T follicular helper cell (primary cell): ENCODE data around the gene MED28.
"Not testable (repeated sequence)": the region's sequence is repeated elsewhere in the genome, so short reads cannot be mapped to it uniquely, and the experiment has no call there.

ENCODE experiments used
- DNase-seq: peaks from one replicate; pipeline ENCODE4 v3.0.0-alpha.2; 2020; ENCODE audit warnings: low read depth
- total RNA-seq, 2 experiments: gene quantifications; one replicate each; lab custom pipeline; 2026; lab: John Stamatoyannopoulos, UW

MED28 gene
- total RNA-seq, result 97.6 to 120 reads per million in 2 experiments

- DNase-seq, result peak; percentile 93
Observed at GRCh38 chr4:17614416-17615299, at the start of gene MED28. MED28 (plus strand) TSS chr4:17614641; CDS start chr4:17614655, 14 bp downstream.

GRCh38 chr4:17565846-17566245 lies 48.6 kb upstream of the MED28 start:
- no peak for DNase-seq

GRCh38 chr4:17567271-17567670 lies 47.2 kb upstream of the MED28 start:
- DNase-seq, result no peak

- no peak for DNase-seq
Observed at GRCh38 chr4:17574206-17574605, 40.2 kb upstream of the MED28 start.

- DNase-seq, result not testable (repeated sequence)
Observed at GRCh38 chr4:17575177-17575576, 39.3 kb upstream of the MED28 start.

GRCh38 chr4:17576932-17577664 lies 37.3 kb upstream of the MED28 start, which contains the start of gene LAP3:
LAP3 (plus strand) TSS chr4:17577198; CDS start chr4:17577466, 268 bp downstream.
- DNase-seq, result peak; percentile 98

GRCh38 chr4:17577665-17578481 lies 36.6 kb upstream of the MED28 start:
- peak; percentile 26 for DNase-seq

- no peak for DNase-seq
Observed at GRCh38 chr4:17578482-17578891, 36.0 kb upstream of the MED28 start.

- no peak for DNase-seq
Observed at GRCh38 chr4:17580969-17581368, 33.5 kb upstream of the MED28 start.

GRCh38 chr4:17583276-17583675 lies 31.2 kb upstream of the MED28 start:
- no peak for DNase-seq

- DNase-seq, result no peak
Observed at GRCh38 chr4:17583941-17584340, 30.5 kb upstream of the MED28 start.

GRCh38 chr4:17584521-17585213 lies 29.8 kb upstream of the MED28 start:
- DNase-seq, result no peak

- no peak for DNase-seq
Observed at GRCh38 chr4:17587094-17587822, 27.2 kb upstream of the MED28 start.

- no peak for DNase-seq
Observed at GRCh38 chr4:17589355-17589754, 25.1 kb upstream of the MED28 start.

GRCh38 chr4:17595471-17596005 lies 18.9 kb upstream of the MED28 start:
- DNase-seq, result no peak

GRCh38 chr4:17597517-17597916 lies 16.9 kb upstream of the MED28 start:
- DNase-seq, result no peak

- no peak for DNase-seq
Observed at GRCh38 chr4:17599826-17600225, 14.6 kb upstream of the MED28 start.

- no peak for DNase-seq
Observed at GRCh38 chr4:17605236-17605635, 9.2 kb upstream of the MED28 start.

- DNase-seq, result peak; percentile 7
Observed at GRCh38 chr4:17613761-17614415, 553 bp upstream of the MED28 start.

GRCh38 chr4:17616283-17616682 lies 1.8 kb downstream of the MED28 start:
- DNase-seq, result no peak
